GM12891 (cell line): ENCODE data around the gene CFAP100.

ENCODE experiments used
- PAX5 ChIP-seq: IDR thresholded peaks from 2 replicates; pipeline ENCODE4 v1.6.1; 2011; ENCODE audit warnings: low read length, moderate library complexity, mild to moderate bottlenecking; ENCODE audit not compliant: insufficient read depth, severe bottlenecking
- POLR2A ChIP-seq: IDR thresholded peaks from 2 replicates; pipeline ENCODE4 v1.6.1; 2011; ENCODE audit warnings: low read depth, low read length, control low read depth
- POLR2AphosphoS5 ChIP-seq: IDR thresholded peaks from 2 replicates; pipeline ENCODE4 v1.6.1; 2011; ENCODE audit warnings: low read depth, low read length, control low read depth
- POU2F2 ChIP-seq: IDR thresholded peaks from 2 replicates; pipeline ENCODE4 v1.6.1; 2011; ENCODE audit warnings: low read depth, mild to moderate bottlenecking, control low read depth, low read length, moderate library complexity
- TAF1 ChIP-seq: IDR thresholded peaks from 2 replicates; pipeline ENCODE4 v1.6.1; 2011; ENCODE audit warnings: low read depth, low read length, control low read depth

DNA sequence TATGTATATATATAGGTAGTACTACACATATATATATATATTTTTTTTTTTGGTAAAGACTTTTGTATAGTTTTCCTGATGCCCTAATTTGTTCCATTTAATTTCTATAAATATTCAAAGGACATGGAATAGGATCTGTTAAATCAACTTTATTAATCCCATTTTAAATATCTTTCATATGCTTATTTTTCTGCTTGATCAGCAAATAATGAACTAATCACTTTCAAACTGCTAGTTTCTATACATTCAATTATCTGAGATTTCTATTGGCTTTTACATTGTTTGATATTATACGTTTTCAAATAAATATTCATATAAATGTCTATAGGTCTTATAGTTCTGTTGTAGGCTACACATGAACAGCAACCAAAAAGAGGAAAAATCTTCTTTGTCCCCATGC is 59.3 kb downstream of the CFAP100 start:
- no peak for TF ChIP-seq POLR2A
- no peak for TF ChIP-seq POLR2AphosphoS5
- no peak for TF ChIP-seq TAF1
- no peak for TF ChIP-seq PAX5
- no peak for TF ChIP-seq POU2F2
